HG02610 (cell line): Measurements from ENCODE around the gene TBL1Y.
A peak's percentile ranks its signal among the peaks of the same experiment; 100 is the strongest.
"Not testable (repeated sequence)": the region's sequence is repeated elsewhere in the genome, so short reads cannot be mapped to it uniquely, and the experiment has no call there.

Source experiments
- ATAC-seq: cut with Tn5 transposase; IDR thresholded peaks from one replicate; pipeline ENCODE4 v1.9.1; 2021; ENCODE audit warnings: mild to moderate bottlenecking, moderate library complexity; ENCODE audit not compliant: unreplicated experiment

Gene TBL1Y

GRCh38 chrY:6972271-6972887 lies 61.9 kb downstream of the TBL1Y start:
- ATAC-seq, result no peak

- ATAC-seq, result no peak
These were observed 64.5 kb downstream of the TBL1Y start for GRCh38 chrY:6974971-6975370.

- ATAC-seq, result no peak
These were observed 67.3 kb downstream of the TBL1Y start for GRCh38 chrY:6977783-6978182.

- no peak for ATAC-seq
These were observed 72.7 kb downstream of the TBL1Y start for GRCh38 chrY:6983221-6983620.

- ATAC-seq, result no peak
These were observed 77.3 kb downstream of the TBL1Y start for GRCh38 chrY:6987811-6988210.

GRCh38 chrY:6989886-6990620 lies 79.6 kb downstream of the TBL1Y start:
- ATAC-seq, result no peak

- no peak for ATAC-seq
These were observed 81.5 kb downstream of the TBL1Y start for GRCh38 chrY:6992041-6992440.

- no peak for ATAC-seq
These were observed 85.5 kb downstream of the TBL1Y start for GRCh38 chrY:6995987-6996386.

GRCh38 chrY:6997503-6998066 lies 87.1 kb downstream of the TBL1Y start:
- no peak for ATAC-seq

GRCh38 chrY:6999905-7000304 lies 89.4 kb downstream of the TBL1Y start:
- ATAC-seq, result no peak

- ATAC-seq, result no peak
These were observed 92.1 kb downstream of the TBL1Y start for GRCh38 chrY:7002581-7002980.

- ATAC-seq, result no peak
These were observed 97.4 kb downstream of the TBL1Y start for GRCh38 chrY:7007911-7008310.

GRCh38 chrY:7008578-7009355 lies 98.3 kb downstream of the TBL1Y start:
- no peak for ATAC-seq

- ATAC-seq, result no peak
These were observed 102.6 kb downstream of the TBL1Y start for GRCh38 chrY:7013051-7013450.

GRCh38 chrY:7016521-7016920 lies 106.0 kb downstream of the TBL1Y start:
- ATAC-seq, result no peak

GRCh38 chrY:7017244-7018080 lies 107.0 kb downstream of the TBL1Y start:
- ATAC-seq, result peak; percentile 78

- ATAC-seq, result no peak
These were observed 128.5 kb downstream of the TBL1Y start for GRCh38 chrY:7039037-7039436.

- ATAC-seq, result no peak
These were observed 130.2 kb downstream of the TBL1Y start for GRCh38 chrY:7040662-7041061.

- no peak for ATAC-seq
These were observed 131.5 kb downstream of the TBL1Y start for GRCh38 chrY:7041983-7042382.

GRCh38 chrY:7052461-7052860 lies 142.0 kb downstream of the TBL1Y start:
- ATAC-seq, result not testable (repeated sequence)

GRCh38 chrY:7056886-7057285 lies 146.4 kb downstream of the TBL1Y start:
- ATAC-seq, result no peak
